ENCODE results near the gene CCER1.
"Not testable (repeated sequence)": the region's sequence is repeated elsewhere in the genome, so short reads cannot be mapped to it uniquely, and the experiment has no call there.

The CCER1 gene

GRCh38 chr12:90954921-90955320 lies at the start of gene CCER1:
CCER1 (minus strand) TSS chr12:90955176; CDS start chr12:90954742, 434 bp downstream.
- no peak for DNase-seq (ENCODE audit: low read depth, low spot score)

DNA sequence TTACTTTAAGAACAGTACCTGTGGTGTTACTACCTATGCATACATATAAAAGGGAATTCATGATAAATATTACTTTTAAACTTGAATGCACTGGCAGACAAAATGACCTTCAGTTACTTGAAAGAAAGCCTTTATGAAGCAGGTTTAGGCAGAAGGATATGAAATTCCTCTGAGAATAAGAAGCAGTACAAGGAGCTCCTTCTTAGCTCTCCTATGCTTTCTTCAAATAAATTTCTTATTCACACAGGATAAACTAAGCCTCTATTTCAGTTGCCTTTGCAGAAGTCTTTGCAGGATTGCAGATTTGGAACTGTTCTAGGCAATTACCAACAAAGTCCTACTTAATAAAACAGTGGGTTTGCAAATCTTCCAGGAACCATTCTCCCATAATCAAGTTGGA lies 48.8 kb upstream of the CCER1 start:
- no peak for DNase-seq (ENCODE audit: low read depth, low spot score)

- DNase-seq (ENCODE audit: low read depth, low spot score), result no peak
Measured at GRCh38 chr12:91001306-91001705, 46.3 kb upstream of the CCER1 start.

GRCh38 chr12:90999966-91000365 lies 45.0 kb upstream of the CCER1 start:
- DNase-seq (ENCODE audit: low read depth, low spot score), result peak; percentile 44

DNA sequence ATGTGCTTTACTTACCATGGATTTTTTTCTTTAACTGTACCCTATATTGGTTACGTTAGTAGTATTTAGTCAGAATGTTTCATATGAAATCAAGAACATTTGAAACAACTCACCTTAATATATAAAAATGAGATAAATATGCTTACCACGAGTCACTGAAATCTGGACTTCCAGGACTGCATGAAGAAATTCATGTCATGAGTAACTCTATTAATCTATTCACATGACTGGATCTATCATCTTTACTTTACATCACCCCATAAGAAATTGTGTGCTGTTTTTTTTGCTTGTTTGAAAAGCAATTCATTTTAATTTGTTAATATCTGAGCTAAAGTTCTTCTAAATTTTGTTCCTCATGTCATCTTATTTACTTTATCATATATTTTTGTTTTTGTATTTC lies 44.6 kb upstream of the CCER1 start:
- no peak for DNase-seq (ENCODE audit: low read depth, low spot score)

- DNase-seq (ENCODE audit: low read depth, low spot score), result no peak
Measured at GRCh38 chr12:90995010-90995409, 40.0 kb upstream of the CCER1 start.

GRCh38 chr12:90991952-90992465 lies 37.0 kb upstream of the CCER1 start:
- no peak for DNase-seq (ENCODE audit: low read depth, low spot score)

DNA sequence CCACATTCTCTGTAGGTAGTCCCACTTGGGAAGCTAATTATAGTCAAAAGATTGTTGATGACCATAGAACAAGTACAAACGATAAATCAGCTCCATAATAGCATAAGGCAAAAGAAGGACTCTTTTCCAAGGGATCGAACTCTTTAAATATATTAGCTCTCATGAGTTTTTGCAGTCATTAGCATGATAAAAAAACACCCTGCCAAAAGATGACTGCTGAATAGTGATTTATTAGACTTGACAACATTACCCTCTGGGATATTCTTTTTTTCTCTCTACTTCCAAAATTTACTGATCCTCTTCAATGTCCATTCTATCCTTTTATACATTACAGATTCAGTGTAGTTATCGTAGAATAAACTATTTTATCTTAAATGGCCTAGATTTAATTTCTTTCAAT lies 35.6 kb upstream of the CCER1 start:
- no peak for DNase-seq (ENCODE audit: low read depth, low spot score)

- no peak for DNase-seq (ENCODE audit: low read depth, low spot score)
Measured at GRCh38 chr12:90989686-90990111, 34.7 kb upstream of the CCER1 start.

DNA sequence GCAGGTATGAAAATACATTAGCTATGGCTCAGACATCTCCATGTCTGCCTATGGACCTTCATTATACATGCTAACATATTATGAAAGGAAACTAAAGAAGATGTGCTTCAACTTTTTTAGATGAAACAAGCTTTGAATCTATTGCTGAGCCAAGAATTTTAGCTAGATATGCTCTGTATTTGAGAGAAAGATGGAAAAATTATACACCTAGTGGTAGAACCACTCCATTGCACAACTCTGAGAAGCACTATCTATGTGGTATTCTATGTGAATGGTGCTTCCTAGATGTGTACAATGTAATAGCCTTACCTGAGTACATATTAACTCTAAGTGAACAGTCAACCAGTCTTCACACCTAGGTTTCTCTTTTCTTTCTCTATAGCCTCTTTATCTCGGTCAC lies 32.5 kb upstream of the CCER1 start:
- no peak for DNase-seq (ENCODE audit: low read depth, low spot score)

DNA sequence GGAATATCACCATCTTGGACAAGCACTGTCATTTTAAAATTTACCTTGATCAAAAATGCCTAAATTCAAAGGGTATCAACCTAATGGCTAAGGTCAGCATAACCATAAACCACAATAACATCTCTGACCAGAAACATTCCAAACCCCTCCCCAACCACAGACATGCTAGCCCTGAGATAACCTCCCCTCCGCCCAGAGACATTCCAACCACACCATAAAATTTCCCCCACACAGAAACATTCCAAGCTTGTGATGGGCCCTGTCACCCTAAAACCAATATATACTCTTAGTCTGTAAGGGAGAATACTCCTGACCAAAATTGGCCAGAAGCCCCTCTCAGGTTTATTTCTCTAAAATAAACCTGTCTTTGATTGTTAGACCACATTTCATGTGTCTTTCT lies 32.1 kb upstream of the CCER1 start:
- peak; percentile 65 for DNase-seq (ENCODE audit: low read depth, low spot score)

- DNase-seq (ENCODE audit: low read depth, low spot score), result not testable (repeated sequence)
Measured at GRCh38 chr12:90985331-90985730, 30.4 kb upstream of the CCER1 start.

DNA sequence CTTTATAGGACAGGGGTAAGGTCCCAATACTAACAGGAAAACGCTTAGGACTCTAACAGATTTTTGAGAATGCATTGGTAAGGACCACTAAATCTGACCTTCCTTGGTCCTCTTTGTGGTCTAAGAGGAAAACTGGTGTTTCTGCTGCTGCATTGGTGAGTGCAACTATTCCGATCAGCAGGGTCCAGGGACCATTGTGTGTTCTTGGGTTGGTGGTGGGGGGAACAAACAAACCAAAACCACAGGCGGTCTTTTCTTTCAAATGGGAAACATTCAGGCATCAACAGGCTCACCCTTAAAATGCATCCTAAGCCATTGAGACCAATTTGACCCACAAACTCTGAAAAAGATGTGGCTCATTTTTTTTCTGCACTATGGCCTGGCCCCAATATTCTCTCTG lies 29.1 kb upstream of the CCER1 start:
- DNase-seq (ENCODE audit: low read depth, low spot score), result no peak

- DNase-seq (ENCODE audit: low read depth, low spot score), result no peak
Measured at GRCh38 chr12:90982170-90982569, 27.2 kb upstream of the CCER1 start.

DNA sequence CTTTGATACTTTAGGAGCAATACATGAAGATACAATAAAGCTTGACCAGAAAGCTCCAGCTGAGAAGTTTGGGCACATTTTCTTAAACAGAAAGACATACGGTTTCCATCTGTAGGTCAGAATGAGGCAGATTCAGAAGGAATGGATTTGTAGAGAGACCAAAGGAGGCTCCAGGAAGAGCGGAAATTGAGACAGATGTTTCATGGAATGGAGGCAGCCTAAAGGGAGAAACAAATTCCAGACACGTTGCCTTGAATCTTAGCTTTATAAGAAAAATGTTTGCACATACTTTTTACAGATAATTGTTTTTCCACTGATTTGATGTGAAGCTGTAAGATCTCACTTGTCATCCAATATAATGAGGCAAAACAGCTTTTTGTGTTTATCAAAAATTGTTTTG lies 25.0 kb upstream of the CCER1 start:
- no peak for DNase-seq (ENCODE audit: low read depth, low spot score)

GRCh38 chr12:90979019-90979418 lies 24.0 kb upstream of the CCER1 start:
- no peak for DNase-seq (ENCODE audit: low read depth, low spot score)

DNA sequence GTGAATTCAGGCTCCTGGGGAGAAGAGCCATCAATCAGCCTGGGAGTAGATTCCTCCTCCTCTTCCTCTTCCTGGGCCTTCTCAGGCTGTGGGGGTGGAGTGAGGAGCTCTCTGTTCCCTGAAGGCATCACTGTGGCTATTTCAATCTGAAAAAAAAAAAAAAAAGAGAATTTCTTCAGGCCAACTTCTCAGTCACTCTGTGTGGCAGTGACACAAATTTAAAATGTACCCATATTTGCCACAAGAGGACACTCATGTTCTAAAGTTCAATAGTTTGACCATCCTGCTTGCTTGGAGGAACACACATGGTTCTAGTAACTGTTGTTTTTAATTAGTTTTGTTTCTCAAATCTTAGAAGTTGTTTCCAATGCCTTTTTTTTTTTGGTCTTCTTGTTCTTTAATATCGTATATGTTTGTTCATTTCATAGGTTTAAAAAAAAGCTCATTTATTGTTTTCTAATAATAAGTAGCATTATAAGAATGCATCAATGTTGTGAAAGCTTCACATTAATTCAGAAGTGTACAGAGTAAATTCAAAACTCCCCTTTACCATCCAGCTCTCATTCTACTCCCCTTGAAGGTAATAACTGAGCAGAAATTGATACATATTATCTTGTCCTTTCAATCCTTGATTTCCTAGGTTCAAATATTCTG lies 23.3 kb upstream of the CCER1 start:
- peak; percentile 80 for DNase-seq (ENCODE audit: low read depth, low spot score)

GRCh38 chr12:90977224-90977623 lies 22.2 kb upstream of the CCER1 start:
- no peak for DNase-seq (ENCODE audit: low read depth, low spot score)

DNA sequence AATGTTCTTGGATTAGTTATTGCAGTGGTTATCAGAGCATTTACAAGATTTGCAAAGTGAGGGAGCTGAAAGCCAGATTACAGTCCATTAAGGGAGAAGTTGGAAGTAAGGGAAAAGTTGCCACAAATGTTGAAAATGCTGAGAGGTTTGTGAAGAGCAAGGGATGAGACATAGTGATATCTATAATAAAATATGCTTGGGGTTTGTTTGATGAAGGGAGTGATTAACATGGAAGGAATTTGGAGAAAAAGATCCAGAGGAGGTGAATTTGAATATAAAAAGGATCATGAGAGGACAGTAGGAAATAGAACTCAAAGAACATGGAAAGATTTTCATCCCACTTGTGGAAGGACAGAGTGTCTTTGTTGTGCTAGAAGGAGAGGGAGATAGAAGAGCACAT lies 19.3 kb upstream of the CCER1 start:
- DNase-seq (ENCODE audit: low read depth, low spot score), result peak; percentile 25

GRCh38 chr12:90972226-90972625 lies 17.2 kb upstream of the CCER1 start:
- DNase-seq (ENCODE audit: low read depth, low spot score), result no peak

GRCh38 chr12:90970911-90971310 lies 15.9 kb upstream of the CCER1 start:
- DNase-seq (ENCODE audit: low read depth, low spot score), result no peak

DNA sequence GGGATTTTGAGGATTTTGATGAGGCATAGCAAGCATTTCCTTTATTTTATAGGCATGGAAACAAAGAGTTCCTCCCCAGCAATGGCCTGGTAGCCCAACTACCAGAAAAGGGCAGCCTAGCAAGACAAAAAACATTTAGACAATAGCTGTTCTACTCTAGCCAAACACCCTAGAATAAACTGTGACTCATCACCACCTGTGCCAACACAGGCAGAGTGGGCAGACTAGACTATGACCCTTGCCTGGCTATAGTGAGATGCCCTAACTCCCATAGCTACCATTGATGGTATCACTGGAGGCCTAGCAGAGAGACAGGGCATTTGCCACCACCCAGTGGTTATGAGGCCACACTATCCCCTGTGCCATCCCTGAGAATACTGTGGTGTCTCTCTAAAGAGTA lies 15.5 kb upstream of the CCER1 start:
- peak; percentile 9 for DNase-seq (ENCODE audit: low read depth, low spot score)

DNA sequence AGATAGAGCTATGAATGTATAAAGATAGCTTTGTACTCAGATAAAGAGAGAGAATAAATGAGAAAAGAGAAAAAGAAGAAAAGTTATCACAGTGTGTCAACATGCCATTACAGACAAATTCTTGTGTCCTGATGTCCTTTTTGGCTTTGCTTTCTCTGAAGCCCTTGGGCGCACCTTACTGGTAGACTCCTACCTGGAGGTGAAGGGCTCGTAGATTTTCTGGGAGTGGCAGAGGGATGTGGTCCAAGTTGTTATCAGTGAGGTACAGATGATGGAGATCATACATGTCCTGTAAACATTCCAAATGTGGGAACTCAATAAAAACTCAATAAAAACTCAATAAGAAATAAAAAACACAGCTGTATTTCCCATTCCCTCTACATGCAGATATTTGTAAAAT lies 14.9 kb upstream of the CCER1 start:
- DNase-seq (ENCODE audit: low read depth, low spot score), result no peak

- DNase-seq (ENCODE audit: low read depth, low spot score), result no peak
Measured at GRCh38 chr12:90969346-90969745, 14.4 kb upstream of the CCER1 start.
